ENCODE data around the gene ZNF146. TPM values are rescaled to one million over a fixed set of nuclear protein-coding genes. Genes with fewer than 3 reads are reported as not detected.

ZNF146 gene
- total RNA-seq, 4 donors from 2014 or later: 45.6 to 89.0 (median 61.2) TPM

DNA sequence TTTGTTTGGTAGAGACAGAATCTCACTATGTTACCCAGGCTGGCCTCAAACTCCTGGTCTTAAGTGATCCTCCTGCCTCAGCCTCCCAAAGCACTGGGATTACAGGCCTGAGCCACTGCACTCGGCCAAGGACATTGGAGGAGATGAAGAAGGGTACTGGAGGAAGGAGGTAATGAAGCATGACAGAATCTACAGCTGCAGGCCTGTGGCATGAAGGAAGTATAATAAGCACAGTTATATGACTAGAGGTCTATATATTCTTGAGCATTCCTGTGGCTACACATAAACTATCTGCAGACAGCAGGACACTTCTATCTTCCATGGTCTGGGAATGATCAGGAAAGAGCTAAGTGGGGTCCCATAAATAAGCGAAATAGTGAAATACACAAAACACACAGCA, 18.7 kb upstream of the ZNF146 start:
- DNase-seq (ENCODE audit: low spot score) (no peak), ATAC-seq (ENCODE audit: low FRiP score) (no peak)
- TF ChIP-seq, protein P1, sequence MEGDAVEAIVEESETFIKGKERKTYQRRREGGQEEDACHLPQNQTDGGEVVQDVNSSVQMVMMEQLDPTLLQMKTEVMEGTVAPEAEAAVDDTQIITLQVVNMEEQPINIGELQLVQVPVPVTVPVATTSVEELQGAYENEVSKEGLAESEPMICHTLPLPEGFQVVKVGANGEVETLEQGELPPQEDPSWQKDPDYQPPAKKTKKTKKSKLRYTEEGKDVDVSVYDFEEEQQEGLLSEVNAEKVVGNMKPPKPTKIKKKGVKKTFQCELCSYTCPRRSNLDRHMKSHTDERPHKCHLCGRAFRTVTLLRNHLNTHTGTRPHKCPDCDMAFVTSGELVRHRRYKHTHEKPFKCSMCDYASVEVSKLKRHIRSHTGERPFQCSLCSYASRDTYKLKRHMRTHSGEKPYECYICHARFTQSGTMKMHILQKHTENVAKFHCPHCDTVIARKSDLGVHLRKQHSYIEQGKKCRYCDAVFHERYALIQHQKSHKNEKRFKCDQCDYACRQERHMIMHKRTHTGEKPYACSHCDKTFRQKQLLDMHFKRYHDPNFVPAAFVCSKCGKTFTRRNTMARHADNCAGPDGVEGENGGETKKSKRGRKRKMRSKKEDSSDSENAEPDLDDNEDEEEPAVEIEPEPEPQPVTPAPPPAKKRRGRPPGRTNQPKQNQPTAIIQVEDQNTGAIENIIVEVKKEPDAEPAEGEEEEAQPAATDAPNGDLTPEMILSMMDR (IDR thresholded peaks at IDR 0.05): no peak

DNA sequence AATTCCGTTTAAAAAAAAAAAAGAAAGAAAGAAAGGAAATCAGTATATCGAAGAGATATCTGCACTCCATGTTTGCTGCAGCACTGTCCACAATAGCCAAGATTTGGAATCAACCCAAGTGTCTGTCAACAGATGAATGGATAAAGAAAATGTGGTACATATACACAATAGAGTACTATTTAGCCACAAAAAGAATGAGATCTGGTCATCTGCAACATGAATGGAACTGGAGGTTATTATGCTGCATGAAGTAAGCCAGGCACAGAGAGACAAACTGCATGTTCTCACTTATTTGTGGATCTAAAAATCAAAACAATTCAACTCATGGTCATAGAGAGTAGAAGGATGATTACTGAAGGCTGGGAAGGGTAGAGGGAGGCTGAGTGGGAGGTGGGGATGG, 16.8 kb upstream of the ZNF146 start:
- ATAC-seq (ENCODE audit: low FRiP score) (no peak), DNase-seq (ENCODE audit: low spot score) (no peak)
- TF ChIP-seq, protein P1 (IDR thresholded peaks at IDR 0.05): no peak

DNA sequence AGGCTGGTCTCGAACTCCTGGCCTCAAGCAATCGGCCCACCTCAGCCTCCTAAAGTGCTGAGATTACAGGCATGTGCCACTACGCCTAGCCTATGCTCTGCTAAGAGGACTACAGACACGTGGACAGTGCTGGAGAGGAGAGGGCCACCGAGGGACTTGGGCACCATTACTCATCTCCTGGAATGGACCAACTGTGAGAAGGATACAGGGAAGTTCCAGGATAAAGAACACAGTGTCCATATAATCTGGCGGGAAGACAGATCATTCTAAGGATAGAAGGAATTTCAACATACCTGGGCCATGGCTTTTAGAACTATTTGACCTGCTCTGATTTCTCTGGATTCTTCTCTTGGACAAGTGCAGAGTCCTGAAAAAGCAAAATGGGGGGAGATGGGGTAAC, 13.2 kb upstream of the ZNF146 start:
- ATAC-seq (ENCODE audit: low FRiP score): no peak
- TF ChIP-seq, protein P1 (IDR thresholded peaks at IDR 0.05): no peak
- no peak for DNase-seq (ENCODE audit: low spot score)

DNA sequence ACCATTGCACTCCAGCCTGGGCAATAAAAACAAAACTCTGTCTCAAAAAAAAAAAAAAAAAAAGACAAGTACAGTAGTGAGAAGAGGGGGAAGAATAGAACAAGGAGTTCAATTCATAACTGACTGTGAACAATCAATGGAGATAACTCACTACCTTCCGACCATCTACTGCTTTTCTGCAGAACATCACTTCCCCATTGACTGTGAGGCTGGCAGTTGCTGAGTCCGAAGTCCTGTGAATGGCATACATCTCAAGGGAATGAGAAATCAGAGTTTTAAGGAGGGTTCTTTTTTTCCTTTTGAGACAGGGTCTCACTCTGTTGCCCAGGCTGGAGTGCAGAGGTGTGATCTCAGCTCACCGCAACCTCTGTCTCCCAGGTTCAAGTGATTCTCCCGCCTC, 11.6 kb upstream of the ZNF146 start:
- TF ChIP-seq, protein P1 (IDR thresholded peaks at IDR 0.05): no peak
- DNase-seq (ENCODE audit: low spot score): no peak
- ATAC-seq (ENCODE audit: low FRiP score): no peak

DNA sequence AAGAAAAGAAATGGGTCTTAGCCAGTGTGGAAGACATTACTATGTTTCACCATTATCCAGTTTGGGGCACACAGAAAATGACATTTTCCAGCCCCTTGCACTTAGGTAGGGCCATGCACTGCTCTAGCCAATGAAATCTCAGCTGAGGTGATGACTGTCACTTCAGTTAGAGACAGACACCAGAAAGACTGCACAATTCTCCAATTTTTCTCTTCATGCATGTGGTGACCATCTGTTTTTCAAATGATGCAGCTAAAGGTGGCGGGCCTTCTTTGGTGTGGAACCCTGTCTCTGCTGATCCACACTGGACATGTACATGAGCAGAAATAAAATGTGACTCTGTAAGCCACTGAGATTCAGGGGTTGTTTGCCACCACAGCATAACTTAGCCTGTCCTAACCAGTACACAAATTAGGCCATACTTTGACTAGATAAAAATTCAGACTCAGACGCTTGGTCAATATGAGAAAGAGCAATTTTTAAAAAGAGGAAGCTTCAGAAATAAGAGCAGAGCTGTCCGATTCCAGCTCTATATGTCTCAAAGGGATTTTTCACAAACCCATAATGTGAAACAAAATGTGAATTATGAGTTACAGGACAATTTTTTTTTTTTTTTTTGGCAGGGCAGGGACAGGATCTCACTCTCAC, 7.2 kb upstream of the ZNF146 start:
- ATAC-seq (ENCODE audit: low FRiP score) (no peak), DNase-seq (ENCODE audit: low spot score) (no peak)
- TF ChIP-seq, protein P1 (IDR thresholded peaks at IDR 0.05): no peak

DNA sequence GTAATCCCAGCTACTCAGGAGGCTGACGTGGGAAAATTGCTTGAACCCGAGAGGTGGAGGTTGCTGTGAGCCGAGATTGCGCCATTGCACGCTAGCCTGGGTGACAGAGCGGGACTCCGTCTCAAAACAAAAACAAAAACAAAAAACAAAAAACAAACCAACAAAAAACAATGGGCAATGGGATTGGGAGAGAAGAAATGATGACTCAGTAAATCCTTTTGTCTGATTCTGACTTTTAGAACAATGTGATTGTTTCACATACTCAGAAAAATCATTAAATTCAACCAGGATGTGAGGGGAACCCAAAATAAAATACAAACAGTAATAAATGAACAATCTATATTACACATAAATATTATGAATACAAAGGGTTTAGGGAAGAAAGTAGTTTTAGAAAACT, 5.5 kb upstream of the ZNF146 start:
- ATAC-seq (ENCODE audit: low FRiP score): no peak
- TF ChIP-seq, protein P1 (IDR thresholded peaks at IDR 0.05): no peak
- no peak for DNase-seq (ENCODE audit: low spot score)

DNA sequence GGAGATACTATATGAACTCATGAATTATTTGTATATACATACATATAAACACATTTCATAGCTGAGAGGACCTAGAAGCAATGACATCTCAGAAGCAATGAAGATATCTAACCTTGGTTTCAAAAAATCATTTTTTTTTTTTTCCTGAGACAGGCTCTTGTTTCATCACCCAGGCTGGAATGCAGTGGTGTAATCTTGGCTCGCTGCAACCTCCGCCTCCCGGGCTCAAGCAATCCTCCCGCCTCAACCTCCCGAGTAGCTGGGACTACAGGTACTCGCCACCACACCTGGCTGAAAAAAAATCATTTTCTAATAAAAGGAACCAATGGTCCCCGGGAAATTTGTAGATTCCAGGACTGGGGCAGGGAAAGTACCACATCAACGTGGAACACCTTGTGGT, 4.4 kb upstream of the ZNF146 start:
- ATAC-seq (ENCODE audit: low FRiP score) (no peak), DNase-seq (ENCODE audit: low spot score) (no peak)
- TF ChIP-seq, protein P1 (IDR thresholded peaks at IDR 0.05): no peak

Data from omental fat pad (tissue), 4 donors.